KBM-7 (cell line): Measurements from ENCODE around the gene C17orf67.
A peak's percentile ranks its signal among the peaks of the same experiment; 100 is the strongest.

Experiments used
- DNase-seq: peaks from one replicate; pipeline ENCODE4 v3.0.0-alpha.2; 2015
- in situ Hi-C: fragments of 300-500 bp; cut with MboI; formaldehyde crosslinking; loops from 2 replicates; pipeline ENCODE4 v1.14.3; 2020; ENCODE audit warnings: low sequenced_read_pairs, low pct_unique_long_range_greater_than_20kb, mixed read lengths

C17orf67 gene

GRCh38 chr17:56810891-56811775, 22.6 kb downstream of the C17orf67 start:
- DNase-seq: peak; percentile 51
- in situ Hi-C loops: no loop called here

GRCh38 chr17:56810343-56810742, 23.4 kb downstream of the C17orf67 start:
- in situ Hi-C loops: no loop called here
- no peak for DNase-seq

- in situ Hi-C loops: no loop called here
Measured at GRCh38 chr17:56809820-56810179, 23.9 kb downstream of the C17orf67 start.

GRCh38 chr17:56809106-56809819, 24.5 kb downstream of the C17orf67 start:
- in situ Hi-C loops: no loop called here
- DNase-seq: no peak

More at GRCh38 chr17:56809820-56810179, 23.9 kb downstream of the C17orf67 start:
- DNase-seq: no peak

- in situ Hi-C loops: no loop called here
- DNase-seq: no peak
Measured at GRCh38 chr17:56808503-56808902, 25.2 kb downstream of the C17orf67 start.

GRCh38 chr17:56807723-56808122, 26.0 kb downstream of the C17orf67 start:
- no peak for DNase-seq
- in situ Hi-C loops: no loop called here

- DNase-seq: no peak
- in situ Hi-C loops: no loop called here
Measured at GRCh38 chr17:56806949-56807348, 26.8 kb downstream of the C17orf67 start.

GRCh38 chr17:56804454-56804853, 29.3 kb downstream of the C17orf67 start:
- DNase-seq: no peak
- in situ Hi-C loops: no loop called here

- in situ Hi-C loops: no loop called here
- no peak for DNase-seq
Measured at GRCh38 chr17:56803071-56803470, 30.6 kb downstream of the C17orf67 start.

- DNase-seq: no peak
- in situ Hi-C loops: no loop called here
Measured at GRCh38 chr17:56801459-56802178, 32.1 kb downstream of the C17orf67 start.

GRCh38 chr17:56798916-56799315, 34.8 kb downstream of the C17orf67 start:
- DNase-seq: peak; percentile 76
- in situ Hi-C loops: no loop called here

- no peak for DNase-seq
- in situ Hi-C loops: no loop called here
Measured at GRCh38 chr17:56796536-56796935, 37.2 kb downstream of the C17orf67 start.

GRCh38 chr17:56795221-56795865, 38.4 kb downstream of the C17orf67 start:
- DNase-seq: no peak
- in situ Hi-C loops: no loop called here

- no peak for DNase-seq
- in situ Hi-C loops: no loop called here
Measured at GRCh38 chr17:56793957-56794356, 39.8 kb downstream of the C17orf67 start.

- in situ Hi-C loops: no loop called here
- no peak for DNase-seq
Measured at GRCh38 chr17:56793531-56793930, 40.2 kb downstream of the C17orf67 start.

GRCh38 chr17:56792267-56792666, 41.5 kb downstream of the C17orf67 start:
- in situ Hi-C loops: no loop called here
- no peak for DNase-seq

- in situ Hi-C loops: no loop called here
- DNase-seq: peak; percentile 93
Measured at GRCh38 chr17:56786989-56787482, 46.7 kb downstream of the C17orf67 start.

- in situ Hi-C loops: no loop called here
Measured at GRCh38 chr17:56785997-56786680, 47.6 kb downstream of the C17orf67 start.

GRCh38 chr17:56785405-56785804, 48.3 kb downstream of the C17orf67 start:
- peak; percentile 30 for DNase-seq
- in situ Hi-C loops: no loop called here

More at GRCh38 chr17:56785997-56786680, 47.6 kb downstream of the C17orf67 start:
- DNase-seq: no peak
